Lower leg skin (tissue), 3 donors: ENCODE results near the gene AKR1C3.

Source experiments
- POLR2A ChIP-seq, 2 donors: fragments of 450-650 bp; IDR thresholded peaks; one replicate each; pipeline ENCODE4 v1.6.1; 2016 to 2017; ENCODE audit warnings: antibody characterized with exemption in 2 of 2, mild to moderate bottlenecking in 1 of 2, moderate library complexity in 1 of 2
- TF ChIP-seq, protein P1 (sequence below), 3 donors: fragments of 450-650 bp; IDR thresholded peaks; one replicate each; pipeline ENCODE4 v1.5.1; 2016; ENCODE audit warnings: antibody characterized with exemption in 3 of 3, mild to moderate bottlenecking in 3 of 3, moderate library complexity in 2 of 3

GRCh38 chr10:5116621-5117020, 22.4 kb downstream of the AKR1C3 start:
- TF ChIP-seq, protein P1, sequence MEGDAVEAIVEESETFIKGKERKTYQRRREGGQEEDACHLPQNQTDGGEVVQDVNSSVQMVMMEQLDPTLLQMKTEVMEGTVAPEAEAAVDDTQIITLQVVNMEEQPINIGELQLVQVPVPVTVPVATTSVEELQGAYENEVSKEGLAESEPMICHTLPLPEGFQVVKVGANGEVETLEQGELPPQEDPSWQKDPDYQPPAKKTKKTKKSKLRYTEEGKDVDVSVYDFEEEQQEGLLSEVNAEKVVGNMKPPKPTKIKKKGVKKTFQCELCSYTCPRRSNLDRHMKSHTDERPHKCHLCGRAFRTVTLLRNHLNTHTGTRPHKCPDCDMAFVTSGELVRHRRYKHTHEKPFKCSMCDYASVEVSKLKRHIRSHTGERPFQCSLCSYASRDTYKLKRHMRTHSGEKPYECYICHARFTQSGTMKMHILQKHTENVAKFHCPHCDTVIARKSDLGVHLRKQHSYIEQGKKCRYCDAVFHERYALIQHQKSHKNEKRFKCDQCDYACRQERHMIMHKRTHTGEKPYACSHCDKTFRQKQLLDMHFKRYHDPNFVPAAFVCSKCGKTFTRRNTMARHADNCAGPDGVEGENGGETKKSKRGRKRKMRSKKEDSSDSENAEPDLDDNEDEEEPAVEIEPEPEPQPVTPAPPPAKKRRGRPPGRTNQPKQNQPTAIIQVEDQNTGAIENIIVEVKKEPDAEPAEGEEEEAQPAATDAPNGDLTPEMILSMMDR (IDR thresholded peaks at IDR 0.05), result no peak
- TF ChIP-seq POLR2A (IDR thresholded peaks at IDR 0.05), result no peak
